ENCODE measurements around the gene DDOST. TPM values are rescaled to one million over a fixed set of nuclear protein-coding genes. Genes with fewer than 3 reads are reported as not detected.

The DDOST gene
- total and polyA plus RNA-seq, 3 experiments from 2014 or later = 191 to 280 (median 201) TPM

DNA sequence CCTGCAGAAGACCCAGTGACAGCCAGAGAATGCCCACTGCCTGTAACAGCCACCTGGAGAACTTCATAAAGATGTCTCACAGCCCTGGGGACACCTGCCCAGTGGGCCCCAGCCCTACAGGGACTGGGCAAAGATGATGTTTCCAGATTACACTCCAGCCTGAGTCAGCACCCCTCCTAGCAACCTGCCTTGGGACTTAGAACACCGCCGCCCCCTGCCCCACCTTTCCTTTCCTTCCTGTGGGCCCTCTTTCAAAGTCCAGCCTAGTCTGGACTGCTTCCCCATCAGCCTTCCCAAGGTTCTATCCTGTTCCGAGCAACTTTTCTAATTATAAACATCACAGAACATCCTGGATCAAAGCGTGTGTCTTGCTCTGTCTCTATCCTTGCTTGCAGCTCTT, 42.6 kb downstream of the DDOST start:
- peaks cover 7 to 14% of the 10 kb centered on the region in 2 donors for H3K27me3 Mint-ChIP-seq
- Histone ChIP-seq H3K27ac (ENCODE audit: low read depth, low read length) (no peak overlapping the region), H3K9me3 (ENCODE audit: low read length) (no peaks in the 10 kb centered on the region), H3K27me3 (ENCODE audit: insufficient read depth, low read length, poor library complexity, severe bottlenecking) (no peaks in the 10 kb centered on the region), H3K4me3 (ENCODE audit: low read length) (no peak overlapping the region), H3K4me1 (ENCODE audit: insufficient read depth, low read length) (no peaks in the 10 kb centered on the region), H3K36me3 (ENCODE audit: insufficient read depth, low read length) (no peaks in the 10 kb centered on the region)
- no peaks in the 10 kb centered on the region for H3K9me3 Mint-ChIP-seq
- POLR2A ChIA-PET = no interaction called here
- no peaks in the 10 kb centered on the region for H3K36me3 Mint-ChIP-seq
- no peak overlapping the region for H3K27ac Mint-ChIP-seq
- CTCF ChIA-PET = interaction anchor here (1.1 to 1.3 kb wide), 2 partner anchors 9 to 15 kb away, joined by 3 read pairs; no protein-coding TSS in a partner anchor
- no peak for DNase-seq
- peaks cover 0 to 2% (median 0%) of the 10 kb centered on the region in 3 donors for H3K4me1 Mint-ChIP-seq
- H3K4me3 Mint-ChIP-seq = no peak overlapping the region

DNA sequence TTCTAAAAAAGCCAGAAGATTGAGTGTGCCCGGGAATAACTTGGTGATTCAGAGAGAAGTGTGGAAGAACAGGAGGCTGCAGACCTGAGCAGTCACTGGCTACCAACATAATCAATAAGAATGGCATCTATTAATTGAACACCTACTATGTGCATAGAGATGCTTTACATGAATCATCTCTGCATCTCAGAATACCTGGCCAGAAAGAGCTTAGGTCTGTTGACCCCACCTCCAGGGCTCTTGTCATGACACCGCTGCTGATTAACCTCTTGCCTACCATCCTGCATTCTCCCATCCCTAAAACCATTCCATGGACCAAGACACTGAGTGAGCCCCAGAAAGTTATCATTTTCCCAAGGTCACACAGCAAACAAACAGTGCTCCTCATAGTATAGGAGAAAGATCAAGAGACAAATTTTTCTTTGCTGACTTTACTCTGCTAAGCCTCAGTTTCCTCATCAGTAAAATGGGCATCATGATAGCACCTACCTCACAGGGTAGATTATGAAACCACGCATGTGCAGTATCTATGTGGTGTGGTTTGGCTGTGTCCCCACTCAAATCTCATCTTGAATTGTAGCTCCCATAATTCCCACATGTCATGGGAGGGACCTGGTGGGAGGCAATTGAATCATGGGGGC, 44.2 kb downstream of the DDOST start:
- no peaks in the 10 kb centered on the region for H3K9me3 ChIP-seq (ENCODE audit: low read length)
- CTCF ChIA-PET = no interaction called here
- H3K36me3 ChIP-seq (ENCODE audit: insufficient read depth, low read length) = no peaks in the 10 kb centered on the region
- POLR2A ChIA-PET = no interaction called here
- Mint-ChIP-seq H3K27ac (peak overlapping the region in 1 of 8 donors; percentile 34), H3K27me3 (peaks cover 5 to 15% of the 10 kb centered on the region in 2 donors), H3K4me3 (no peak overlapping the region), H3K4me1 (peaks cover 0 to 2% (median 0%) of the 10 kb centered on the region in 3 donors), H3K9me3 (no peaks in the 10 kb centered on the region), H3K36me3 (no peaks in the 10 kb centered on the region)
- H3K27ac ChIP-seq (ENCODE audit: low read depth, low read length) = no peak overlapping the region
- H3K27me3 ChIP-seq (ENCODE audit: insufficient read depth, low read length, poor library complexity, severe bottlenecking) = no peaks in the 10 kb centered on the region
- H3K4me1 ChIP-seq (ENCODE audit: insufficient read depth, low read length) = no peaks in the 10 kb centered on the region
- no peak overlapping the region for H3K4me3 ChIP-seq (ENCODE audit: low read length)
- no peak for DNase-seq

- CTCF ChIA-PET = no interaction called here
- H3K9me3 ChIP-seq (ENCODE audit: low read length) = no peaks in the 10 kb centered on the region
- peaks cover 0 to 2% (median 0%) of the 10 kb centered on the region in 3 donors for H3K4me1 Mint-ChIP-seq
Measured at GRCh38 chr1:20615946-20616846, 45.0 kb downstream of the DDOST start.

GRCh38 chr1:20614131-20614579, 47.0 kb downstream of the DDOST start:
- Histone ChIP-seq H3K9me3 (ENCODE audit: low read length) (no peaks in the 10 kb centered on the region), H3K27ac (ENCODE audit: low read depth, low read length) (no peak overlapping the region), H3K36me3 (ENCODE audit: insufficient read depth, low read length) (no peaks in the 10 kb centered on the region), H3K4me3 (ENCODE audit: low read length) (no peak overlapping the region), H3K4me1 (ENCODE audit: insufficient read depth, low read length) (no peaks in the 10 kb centered on the region), H3K27me3 (ENCODE audit: insufficient read depth, low read length, poor library complexity, severe bottlenecking) (no peaks in the 10 kb centered on the region)
- CTCF ChIA-PET = no interaction called here
- no peak for DNase-seq
- Mint-ChIP-seq H3K36me3 (no peaks in the 10 kb centered on the region), H3K27me3 (peaks cover 5 to 11% of the 10 kb centered on the region in 2 donors), H3K9me3 (no peaks in the 10 kb centered on the region), H3K4me1 (peaks cover 0 to 2% (median 0%) of the 10 kb centered on the region in 3 donors), H3K27ac (no peak overlapping the region), H3K4me3 (no peak overlapping the region)
- POLR2A ChIA-PET = no interaction called here

More at GRCh38 chr1:20615946-20616846, 45.0 kb downstream of the DDOST start:
- Histone ChIP-seq H3K27ac (ENCODE audit: low read depth, low read length) (no peak overlapping the region), H3K36me3 (ENCODE audit: insufficient read depth, low read length) (no peaks in the 10 kb centered on the region), H3K4me3 (ENCODE audit: low read length) (no peak overlapping the region), H3K27me3 (ENCODE audit: insufficient read depth, low read length, poor library complexity, severe bottlenecking) (no peaks in the 10 kb centered on the region), H3K4me1 (ENCODE audit: insufficient read depth, low read length) (no peaks in the 10 kb centered on the region)
- Mint-ChIP-seq H3K27me3 (peaks cover 5 to 15% of the 10 kb centered on the region in 2 donors), H3K36me3 (no peaks in the 10 kb centered on the region), H3K9me3 (no peaks in the 10 kb centered on the region), H3K4me3 (no peak overlapping the region), H3K27ac (peak overlapping the region in 2 of 8 donors; percentile 34 to 56)
- POLR2A ChIA-PET = no interaction called here
- no peak for DNase-seq

GRCh38 chr1:20612221-20612746, 48.9 kb downstream of the DDOST start:
- H3K9me3 ChIP-seq (ENCODE audit: low read length) = no peaks in the 10 kb centered on the region
- no peaks in the 10 kb centered on the region for H3K4me1 ChIP-seq (ENCODE audit: insufficient read depth, low read length)
- H3K36me3 ChIP-seq (ENCODE audit: insufficient read depth, low read length) = no peaks in the 10 kb centered on the region
- no peak overlapping the region for H3K4me3 Mint-ChIP-seq
- H3K36me3 Mint-ChIP-seq = no peaks in the 10 kb centered on the region
- ChIA-PET CTCF (interaction anchor here (1.0 kb wide), 1 partner anchor 24 kb away, joined by 3 read pairs; the partner anchor contains the start of gene CDA), POLR2A (no interaction called here)
- H3K27ac ChIP-seq (ENCODE audit: low read depth, low read length) = no peak overlapping the region
- no peak overlapping the region for H3K27ac Mint-ChIP-seq
- peaks cover 0 to 2% (median 0%) of the 10 kb centered on the region in 3 donors for H3K4me1 Mint-ChIP-seq
- H3K27me3 ChIP-seq (ENCODE audit: insufficient read depth, low read length, poor library complexity, severe bottlenecking) = no peaks in the 10 kb centered on the region
- no peak overlapping the region for H3K4me3 ChIP-seq (ENCODE audit: low read length)
- H3K27me3 Mint-ChIP-seq = peaks cover 5 to 13% of the 10 kb centered on the region in 2 donors
- no peaks in the 10 kb centered on the region for H3K9me3 Mint-ChIP-seq
- DNase-seq = no peak

DNA sequence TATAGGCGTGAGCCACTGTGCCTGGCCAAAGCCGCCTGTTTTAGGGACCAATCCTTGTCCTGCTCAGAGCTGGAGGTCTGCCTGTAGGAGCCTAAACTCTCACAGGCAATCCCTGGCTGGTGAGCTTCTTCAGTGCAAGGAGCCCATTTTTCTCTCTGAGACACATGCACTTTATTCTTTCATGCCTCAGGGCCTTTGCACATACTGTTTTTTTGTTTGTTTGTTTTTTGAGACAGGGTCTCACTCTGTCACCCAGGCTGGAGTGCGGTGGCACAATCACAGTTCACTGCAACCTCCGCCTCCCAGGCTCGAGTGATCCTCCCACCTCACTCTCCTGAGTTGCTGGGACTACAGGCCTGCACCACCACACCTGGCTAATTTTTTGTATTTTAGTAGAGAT, 49.5 kb downstream of the DDOST start:
- Histone ChIP-seq H3K4me3 (ENCODE audit: low read length) (no peak overlapping the region), H3K27me3 (ENCODE audit: insufficient read depth, low read length, poor library complexity, severe bottlenecking) (no peaks in the 10 kb centered on the region), H3K9me3 (ENCODE audit: low read length) (no peaks in the 10 kb centered on the region), H3K4me1 (ENCODE audit: insufficient read depth, low read length) (no peaks in the 10 kb centered on the region), H3K27ac (ENCODE audit: low read depth, low read length) (no peak overlapping the region), H3K36me3 (ENCODE audit: insufficient read depth, low read length) (no peaks in the 10 kb centered on the region)
- Mint-ChIP-seq H3K27ac (no peak overlapping the region), H3K9me3 (no peaks in the 10 kb centered on the region), H3K4me3 (no peak overlapping the region), H3K4me1 (peaks cover 0 to under 1% (median 0%) of the 10 kb centered on the region in 3 donors), H3K36me3 (no peaks in the 10 kb centered on the region), H3K27me3 (peaks cover 3 to 13% of the 10 kb centered on the region in 2 donors)
- no peak for DNase-seq
- ChIA-PET POLR2A (no interaction called here), CTCF (no interaction called here)

DNA sequence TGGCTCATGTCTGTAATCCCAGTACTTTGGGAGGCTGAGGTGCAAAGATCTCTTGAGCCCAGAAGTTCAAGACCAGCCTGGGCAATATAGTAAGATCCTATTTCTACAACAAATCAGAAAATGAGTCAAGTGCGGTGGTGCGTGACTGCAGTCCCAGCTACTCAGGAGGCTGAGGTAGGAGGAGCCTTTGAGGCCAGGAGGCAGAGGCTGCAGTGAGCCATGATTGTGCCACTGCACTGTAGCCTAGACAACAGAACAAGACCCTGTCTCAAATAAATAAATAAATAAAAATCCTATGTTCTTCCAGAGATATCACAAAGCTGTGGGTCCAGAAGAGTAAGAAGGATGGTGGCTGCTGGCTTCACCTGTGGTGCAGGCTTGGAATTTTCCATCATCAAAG, 50.2 kb downstream of the DDOST start:
- Histone ChIP-seq H3K4me3 (ENCODE audit: low read length) (no peak overlapping the region), H3K9me3 (ENCODE audit: low read length) (no peaks in the 10 kb centered on the region), H3K27ac (ENCODE audit: low read depth, low read length) (no peak overlapping the region), H3K4me1 (ENCODE audit: insufficient read depth, low read length) (no peaks in the 10 kb centered on the region), H3K27me3 (ENCODE audit: insufficient read depth, low read length, poor library complexity, severe bottlenecking) (no peaks in the 10 kb centered on the region), H3K36me3 (ENCODE audit: insufficient read depth, low read length) (no peaks in the 10 kb centered on the region)
- no peak for DNase-seq
- Mint-ChIP-seq H3K9me3 (no peaks in the 10 kb centered on the region), H3K4me3 (no peak overlapping the region), H3K27me3 (peaks cover 3 to 13% of the 10 kb centered on the region in 2 donors), H3K36me3 (no peaks in the 10 kb centered on the region), H3K27ac (no peak overlapping the region), H3K4me1 (no peaks in the 10 kb centered on the region)
- ChIA-PET CTCF (no interaction called here), POLR2A (no interaction called here)

- Histone ChIP-seq H3K27me3 (ENCODE audit: insufficient read depth, low read length, poor library complexity, severe bottlenecking) (no peaks in the 10 kb centered on the region), H3K27ac (ENCODE audit: low read depth, low read length) (no peak overlapping the region), H3K36me3 (ENCODE audit: insufficient read depth, low read length) (no peaks in the 10 kb centered on the region), H3K9me3 (ENCODE audit: low read length) (no peaks in the 10 kb centered on the region), H3K4me3 (ENCODE audit: low read length) (no peak overlapping the region), H3K4me1 (ENCODE audit: insufficient read depth, low read length) (no peaks in the 10 kb centered on the region)
- Mint-ChIP-seq H3K27ac (no peak overlapping the region), H3K4me1 (no peaks in the 10 kb centered on the region), H3K27me3 (peaks cover 2 to 19% of the 10 kb centered on the region in 2 donors), H3K4me3 (no peak overlapping the region), H3K36me3 (no peaks in the 10 kb centered on the region), H3K9me3 (no peaks in the 10 kb centered on the region)
- ChIA-PET CTCF (interaction anchor here (1.1 kb wide), 1 partner anchor 9 kb away, joined by 3 read pairs; no protein-coding TSS in a partner anchor), POLR2A (no interaction called here)
- DNase-seq = no peak
Measured at GRCh38 chr1:20609541-20609940, 51.6 kb downstream of the DDOST start.

Measured in CD8-positive, alpha-beta memory T cell (primary cell).